K562 (cell line): ENCODE measurements around the gene ZNF574. TPM values are rescaled to one million over a fixed set of nuclear protein-coding genes. Genes with fewer than 3 reads are reported as not detected.

Source experiments
- ATAC-seq: fragments of 200-7000 bp; cut with Tn5 transposase; 3 replicates; pipeline ENCODE4 v1.9.1; 2020; ENCODE audit warnings: moderate library complexity
- BruUV-seq: library from RNA; stranded (reverse); fragments of 400-500 nt; replicated peaks from 2 replicates; lab custom pipeline; 2021; lab: Mats Ljungman, UMichigan
- CTCF ChIA-PET: fragments of 300-600 bp; formaldehyde crosslinking; extraction: SDS; loops from one replicate; lab custom pipeline; 2021; ENCODE audit warnings: low intra/inter-chr PET ratio; lab: Yijun Ruan, JAX
- POLR2A ChIA-PET: fragments of 300-600, 350-650 bp; sonication (Branson Sonifier 250); formaldehyde crosslinking; extraction: SDS; loops from one replicate; lab custom pipeline; 2021; ENCODE audit warnings: antibody characterized with exemption, inconsistent platforms; lab: Yijun Ruan, JAX
- DNase-seq, 4 experiments: peaks; one replicate each; pipeline versions ENCODE4 v3.0.0 to v3.0.0-alpha.2; 2011 to 2018; ENCODE audit warnings: low spot score in 3 of 4, mixed read lengths in 3 of 4; ENCODE audit errors: extremely low read depth in 1 of 4
- FAIRE-seq: peaks from 2 replicates; lab custom pipeline; 2011; peaks lifted over from hg19 to GRCh38; lab: Jason Lieb, UNC
- H2AFZ ChIP-seq: 2 replicates; pipeline ENCODE4 v1.6.0; 2011; ENCODE audit warnings: low read depth, low read length, control low read depth, inconsistent platforms
- H3K27ac ChIP-seq: fragments of 200-600 bp; 3 replicates; pipeline ENCODE4 v1.8.0; 2011; ENCODE audit warnings: low read depth, mild to moderate bottlenecking, control low read depth, inconsistent platforms, low read length, moderate library complexity, mixed read lengths; ENCODE audit errors: extremely low read depth
- H3K27me3 ChIP-seq, 2 experiments: fragments of 300-600 bp in 1 of 2; 2 replicates in 1 of 2; 3 replicates in 1 of 2; pipeline versions ENCODE4 v1.6.0 to v1.8.0; 2011; ENCODE audit warnings: inconsistent platforms in 2 of 2, low read length in 2 of 2, mild to moderate bottlenecking in 1 of 2, mixed read lengths in 1 of 2, moderate library complexity in 1 of 2; ENCODE audit not compliant: control insufficient read depth in 2 of 2, insufficient read depth in 2 of 2
- H3K36me3 ChIP-seq: fragments of 300-600 bp; 3 replicates; pipeline ENCODE4 v1.8.0; 2011; ENCODE audit warnings: mild to moderate bottlenecking, low read length, inconsistent platforms; ENCODE audit not compliant: control insufficient read depth, insufficient read depth
- H3K4me1 ChIP-seq, 2 experiments: fragments of 200-600 bp in 1 of 2; replicated peaks in 1 of 2; 2 replicates in 1 of 2; 3 replicates in 1 of 2; pipeline versions ENCODE4 v1.5.1 to v1.8.0; 2011; ENCODE audit warnings: inconsistent platforms in 2 of 2, low read length in 2 of 2, mild to moderate bottlenecking in 1 of 2, mixed read lengths in 1 of 2, moderate library complexity in 1 of 2; ENCODE audit not compliant: control insufficient read depth in 2 of 2, insufficient read depth in 2 of 2
- H3K4me2 ChIP-seq: 2 replicates; pipeline ENCODE4 v1.6.1; 2011; ENCODE audit warnings: low read length, control low read depth, inconsistent platforms, mixed read lengths; ENCODE audit not compliant: insufficient read depth
- H3K4me3 ChIP-seq: fragments of 200-600 bp; sonication (generic), shearing (Covaris generic); 2 replicates; pipeline ENCODE4 v1.5.1; 2016; ENCODE audit warnings: control low read depth, inconsistent platforms
- H3K79me2 ChIP-seq: fragments of 200-600 bp; 3 replicates; pipeline ENCODE4 v1.8.0; 2011; ENCODE audit warnings: low read length, inconsistent platforms; ENCODE audit not compliant: control insufficient read depth, insufficient read depth
- H3K9ac ChIP-seq, 2 experiments: 2 replicates each; pipeline versions ENCODE4 v1.6.0 to v1.6.1; 2011; ENCODE audit warnings: low read depth in 2 of 2, low read length in 2 of 2, control low read depth in 1 of 2, inconsistent platforms in 1 of 2, mild to moderate bottlenecking in 1 of 2, mixed read lengths in 1 of 2; ENCODE audit not compliant: insufficient read depth in 1 of 2
- H3K9me1 ChIP-seq: one replicate; pipeline ENCODE4 v1.6.0; 2011; ENCODE audit warnings: inconsistent platforms, mild to moderate bottlenecking, low read length, moderate library complexity; ENCODE audit not compliant: control insufficient read depth, insufficient read depth
- H3K9me3 ChIP-seq: replicated peaks from 2 replicates; pipeline ENCODE4 v1.5.1; 2011; ENCODE audit warnings: low read depth, low read length, inconsistent platforms; ENCODE audit not compliant: control insufficient read depth, insufficient read depth
- H4K20me1 ChIP-seq: replicated peaks from 2 replicates; pipeline ENCODE4 v1.6.1; 2011; ENCODE audit warnings: low read length, inconsistent platforms, mixed read lengths; ENCODE audit not compliant: control insufficient read depth, insufficient read depth
- CAMTA2 ChIP-seq: fragments of 250-450 bp; sonication (Bioruptor Pico); conservative IDR thresholded peaks from 2 replicates; pipeline ENCODE4 v1.5.1; 2022
- ILK ChIP-seq: fragments of 450-650 bp; IDR thresholded peaks from 2 replicates; pipeline ENCODE4 v1.6.1; 2016; ENCODE audit warnings: missing genetic modification characterization, low read depth, mild to moderate bottlenecking, missing compliant biosample characterization, moderate library complexity, borderline replicate concordance
- KLF13 ChIP-seq: fragments of 450-650 bp; IDR thresholded peaks from 2 replicates; pipeline ENCODE4 v1.6.1; 2016; ENCODE audit warnings: missing genetic modification characterization, low read depth, mild to moderate bottlenecking, missing compliant biosample characterization, moderate library complexity, borderline replicate concordance
- MXD1 ChIP-seq: fragments of 250-450 bp; sonication (Bioruptor Pico); IDR thresholded peaks from 2 replicates; pipeline ENCODE4 v1.8.0; 2021; ENCODE audit warnings: borderline replicate concordance, mild to moderate bottlenecking, moderate library complexity; ENCODE audit not compliant: poor library complexity, severe bottlenecking
- MYNN ChIP-seq, 2 experiments: sonication (generic); formaldehyde crosslinking in 1 of 2; IDR thresholded peaks; 2 replicates each; pipeline versions ENCODE4 v1.5.0 to v1.6.1; 2016 to 2020; ENCODE audit warnings: antibody characterized with exemption in 1 of 2, missing genetic modification reagents in 1 of 2
- POU5F1 ChIP-seq: fragments of 150-350 bp; IDR thresholded peaks from 2 replicates; pipeline ENCODE4 v1.6.1; 2014; ENCODE audit warnings: borderline replicate concordance, low read length, low read depth, mild to moderate bottlenecking; ENCODE audit not compliant: partially characterized antibody
- TAF9B ChIP-seq: fragments of 450-650 bp; IDR thresholded peaks from 2 replicates; pipeline ENCODE4 v1.6.1; 2018; ENCODE audit warnings: mild to moderate bottlenecking; ENCODE audit not compliant: partially characterized antibody
- TEAD4 ChIP-seq, 2 experiments: sonication (generic) in 1 of 2; formaldehyde crosslinking in 1 of 2; IDR thresholded peaks; 2 replicates each; pipeline versions ENCODE4 v1.6.1 to v1.8.0; 2012 to 2022; ENCODE audit warnings: borderline replicate concordance in 1 of 2, inconsistent platforms in 1 of 2, low read length in 1 of 2, mild to moderate bottlenecking in 1 of 2, missing genetic modification reagents in 1 of 2
- ZNF224 ChIP-seq: sonication (generic); formaldehyde crosslinking; IDR thresholded peaks from 2 replicates; pipeline ENCODE4 v1.8.0; 2022; ENCODE audit warnings: mild to moderate bottlenecking, missing genetic modification reagents
- WGBS: fragments of 100-300 bp; shearing (Covaris generic); methylation state at CpG from one replicate; pipeline ENCODE4 v1.1.6; 2016; ENCODE audit warnings: low coverage, mixed read lengths; ENCODE audit not compliant: insufficient coverage; ENCODE audit errors: missing lambda C conversion rate; 5-methylcytosine and 5-hydroxymethylcytosine counted together
- in situ Hi-C: fragments of 300-500 bp; cut with MboI; formaldehyde crosslinking; loops from 4 replicates; pipeline ENCODE4 v1.15.0; 2018; ENCODE audit warnings: inconsistent platforms, mixed read lengths
- intact Hi-C: fragments of 100-400 bp; cut with micrococcal nuclease; formaldehyde crosslinking; loops from 2 replicates; pipeline ENCODE4 v1.14.2; 2022
- polyA plus RNA-seq, 8 experiments: library from polyadenylated mRNA; depleted of rRNA in 4 of 8; stranded (reverse) in 5 of 8; unstranded in 3 of 8; fragments of >200 nt; fragmentation: Nextera tagmentation in 2 of 8; fragmentation: Illumina TruSeq in 1 of 8; extraction: Ambion mirVana in 2 of 8; extraction: Trizol in 1 of 8; gene quantifications; 2 replicates each; pipeline versions ENCODE4 v1.2.1 to v1.2.3, GENCODE V29; 2011 to 2014; ENCODE audit warnings: inconsistent platforms in 1 of 8, missing spikeins in 1 of 8
- total RNA-seq, 7 experiments: library from RNA; depleted of rRNA in 6 of 7; stranded (reverse); fragments of >200 nt in 6 of 7; fragmentation: Illumina TruSeq in 2 of 7; extraction: Trizol in 2 of 7; gene quantifications; 2 replicates each; pipeline versions ENCODE4 v1.2.1 to v1.2.3, GENCODE V29; 2011 to 2021; ENCODE audit warnings: low replicate concordance in 1 of 7

The ZNF574 gene
- total and polyA plus RNA-seq, 9 of the 15 experiments (the other 6 are each of a cell fraction or from before 2014, with no cell fraction given) = 0.24 to 20.7 (median 8.4) TPM

GRCh38 chr19:42091300-42091699 is 15.3 kb downstream of the ZNF574 start:
- WGBS = 49% methylated on average over 7 of the region's 13 CpGs
- Histone ChIP-seq H3K9me1 (no peaks in the 10 kb centered on the region), H3K79me2 (no peaks in the 10 kb centered on the region), H3K36me3 (no peaks in the 10 kb centered on the region), H3K4me2 (no peak overlapping the region), H4K20me1 (no peaks in the 10 kb centered on the region), H3K4me1 (peaks cover 7 to 34% of the 10 kb centered on the region in 2 experiments; a peak in 4 of 5 replicates), H3K9ac (peak overlapping the region in 1 of 2 experiments; percentile 80; a peak in 2 of 4 replicates), H2AFZ (no peak overlapping the region), H3K4me3 (no peak overlapping the region), H3K9me3 (no peaks in the 10 kb centered on the region), H3K27me3 (peaks cover 0 to 18% of the 10 kb centered on the region in 2 experiments; a peak in 3 of 5 replicates), H3K27ac (no peak overlapping the region)
- DNase-seq = no peak
- intact Hi-C loops = no loop called here
- FAIRE-seq = no peak
- in situ Hi-C loops = no loop called here
- BruUV-seq = no TSS peak
- CTCF ChIA-PET = no interaction called here
- ATAC-seq = no peak
- POLR2A ChIA-PET = interaction anchor here (1.2 kb wide), 1 partner anchor 93 kb away, joined by 3 read pairs; no protein-coding TSS in a partner anchor
- TF ChIP-seq CAMTA2 (CRISPR knock-in tag) = no peak
- TF ChIP-seq ILK (tag) = no peak
- no peak for TF ChIP-seq POU5F1
- no peak for TF ChIP-seq KLF13 (tag)
- no peak for TF ChIP-seq ZNF224 (CRISPR knock-in tag)
- no peak for TF ChIP-seq TEAD4 (IDR thresholded peaks at IDR 0.05; ENCODE audit: low read length)
- TF ChIP-seq TEAD4 (CRISPR knock-in tag; IDR thresholded peaks at IDR 0.05; ENCODE audit: borderline replicate concordance) = no peak
- TF ChIP-seq TAF9B = no peak
- TF ChIP-seq MXD1 (CRISPR knock-in tag) = no peak
- no peak for TF ChIP-seq MYNN (IDR thresholded peaks at IDR 0.05)
- no peak for TF ChIP-seq MYNN (CRISPR knock-in tag; IDR thresholded peaks at IDR 0.05)
